ENCODE results near the gene AXL. TPM values are rescaled to one million over a fixed set of nuclear protein-coding genes. Genes with fewer than 3 reads are reported as not detected.
"Not testable (repeated sequence)": the region's sequence is repeated elsewhere in the genome, so short reads cannot be mapped to it uniquely, and the experiment has no call there.

Gene AXL
- total RNA-seq, 1 donor from 2014 or later: 206 TPM

GRCh38 chr19:41276231-41276630 lies 57.2 kb downstream of the AXL start:
- no peak for DNase-seq (ENCODE audit: low read depth)
- no peak overlapping the region for H3K4me3 ChIP-seq (ENCODE audit: low read depth, low read length)
- no peak for TF ChIP-seq CTCF (conservative IDR thresholded peaks at IDR 0.05; ENCODE audit: low read depth, low read length)

DNA sequence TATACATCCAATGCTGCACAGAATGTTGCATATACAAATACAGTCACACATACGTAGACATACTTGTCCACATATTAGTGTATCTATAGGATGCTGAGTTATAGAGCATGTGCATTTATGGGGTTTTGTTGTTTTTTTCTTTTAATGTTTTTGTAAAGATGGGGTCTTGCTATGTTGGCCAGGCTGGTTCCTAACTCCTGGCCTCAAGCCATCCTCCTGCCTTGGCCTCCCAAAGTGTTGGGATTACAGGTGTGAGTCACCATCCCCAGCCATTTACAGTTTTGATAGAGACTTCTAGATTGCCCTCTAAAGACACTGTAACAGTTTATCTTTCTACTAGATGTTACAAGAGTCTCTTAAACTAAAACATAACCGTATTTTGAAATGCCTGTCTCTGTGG lies 59.5 kb downstream of the AXL start:
- no peak for TF ChIP-seq CTCF (conservative IDR thresholded peaks at IDR 0.05; ENCODE audit: low read depth, low read length)
- no peak overlapping the region for H3K4me3 ChIP-seq (ENCODE audit: low read depth, low read length)
- no peak for DNase-seq (ENCODE audit: low read depth)

GRCh38 chr19:41288673-41289530 lies 69.9 kb downstream of the AXL start:
- H3K4me3 ChIP-seq (ENCODE audit: low read depth, low read length): no peak overlapping the region
- no peak for DNase-seq (ENCODE audit: low read depth)
- no peak for TF ChIP-seq CTCF (conservative IDR thresholded peaks at IDR 0.05; ENCODE audit: low read depth, low read length)

DNA sequence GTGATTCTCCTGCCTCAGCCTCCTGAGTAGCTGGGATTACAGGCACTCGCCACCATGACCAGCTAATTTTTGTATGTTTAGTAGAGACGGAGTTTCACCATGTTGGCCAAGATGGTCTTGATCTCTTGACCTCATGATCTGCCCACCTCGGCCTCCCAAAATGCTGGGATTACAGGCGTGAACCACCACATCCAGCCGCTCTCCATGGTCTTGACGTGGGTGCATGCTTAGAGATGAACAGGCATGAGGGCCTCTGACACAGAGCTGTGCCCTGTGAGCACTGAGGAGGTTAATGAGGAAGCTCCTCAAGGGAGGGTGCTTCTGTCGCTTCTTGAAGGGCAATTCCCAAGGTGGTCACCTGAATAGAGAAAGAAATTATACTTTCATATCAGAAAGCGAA lies 70.8 kb downstream of the AXL start:
- DNase-seq (ENCODE audit: low read depth); H3K4me3 ChIP-seq (ENCODE audit: low read depth, low read length): not testable (repeated sequence)

DNA sequence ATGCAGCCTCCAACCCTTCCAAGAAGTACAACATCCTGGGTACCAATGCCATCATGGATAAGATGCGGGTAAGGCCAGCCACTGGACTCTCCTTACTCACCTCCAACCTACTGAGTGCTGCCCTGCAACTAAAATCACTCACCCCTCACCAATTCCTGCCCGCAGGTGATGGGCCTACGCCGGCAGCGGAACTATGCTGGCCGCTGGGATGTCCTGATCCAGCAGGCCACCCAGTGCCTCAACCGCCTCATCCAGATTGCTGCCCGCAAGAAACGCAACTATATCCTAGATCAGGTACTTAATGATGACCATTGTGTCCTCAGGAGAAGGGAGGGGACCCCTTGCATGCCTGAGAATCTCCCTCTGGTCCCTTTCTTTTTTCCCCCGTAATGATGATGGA lies 75.4 kb downstream of the AXL start:
- no peak for TF ChIP-seq CTCF (conservative IDR thresholded peaks at IDR 0.05; ENCODE audit: low read depth, low read length)
- no peak for DNase-seq (ENCODE audit: low read depth)
- H3K4me3 ChIP-seq (ENCODE audit: low read depth, low read length): no peak overlapping the region

DNA sequence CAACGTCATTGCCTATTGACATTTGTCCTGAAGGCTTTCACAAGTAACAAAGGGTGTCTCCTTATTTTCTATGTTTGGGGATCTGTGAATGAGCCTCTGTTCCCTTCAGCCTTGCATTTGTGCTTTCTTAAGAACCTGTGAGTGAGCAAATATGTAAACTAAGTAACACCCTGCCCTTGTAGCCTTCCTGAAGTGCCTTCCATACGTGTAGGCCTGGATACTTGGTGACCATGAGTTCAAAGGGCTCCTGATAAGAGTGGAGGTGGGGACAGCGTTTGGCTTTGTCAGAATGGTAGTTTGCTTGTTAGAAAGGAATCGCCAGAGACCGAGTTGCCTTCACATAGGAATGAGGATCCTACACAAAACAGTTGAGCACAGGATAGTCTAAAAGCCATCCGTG lies 76.5 kb downstream of the AXL start:
- DNase-seq (ENCODE audit: low read depth): no peak
- H3K4me3 ChIP-seq (ENCODE audit: low read depth, low read length): no peak overlapping the region
- no peak for TF ChIP-seq CTCF (conservative IDR thresholded peaks at IDR 0.05; ENCODE audit: low read depth, low read length)

- H3K4me3 ChIP-seq (ENCODE audit: low read depth, low read length): no peak overlapping the region
- TF ChIP-seq CTCF (conservative IDR thresholded peaks at IDR 0.05; ENCODE audit: low read depth, low read length): no peak
- no peak for DNase-seq (ENCODE audit: low read depth)
These were observed 77.4 kb downstream of the AXL start for GRCh38 chr19:41296433-41296871.

Measured in epithelial cell of proximal tubule (primary cell).